Measurements from ENCODE around the gene RETSAT.
"Not testable (repeated sequence)": the region's sequence is repeated elsewhere in the genome, so short reads cannot be mapped to it uniquely, and the experiment has no call there.

The RETSAT gene

DNA sequence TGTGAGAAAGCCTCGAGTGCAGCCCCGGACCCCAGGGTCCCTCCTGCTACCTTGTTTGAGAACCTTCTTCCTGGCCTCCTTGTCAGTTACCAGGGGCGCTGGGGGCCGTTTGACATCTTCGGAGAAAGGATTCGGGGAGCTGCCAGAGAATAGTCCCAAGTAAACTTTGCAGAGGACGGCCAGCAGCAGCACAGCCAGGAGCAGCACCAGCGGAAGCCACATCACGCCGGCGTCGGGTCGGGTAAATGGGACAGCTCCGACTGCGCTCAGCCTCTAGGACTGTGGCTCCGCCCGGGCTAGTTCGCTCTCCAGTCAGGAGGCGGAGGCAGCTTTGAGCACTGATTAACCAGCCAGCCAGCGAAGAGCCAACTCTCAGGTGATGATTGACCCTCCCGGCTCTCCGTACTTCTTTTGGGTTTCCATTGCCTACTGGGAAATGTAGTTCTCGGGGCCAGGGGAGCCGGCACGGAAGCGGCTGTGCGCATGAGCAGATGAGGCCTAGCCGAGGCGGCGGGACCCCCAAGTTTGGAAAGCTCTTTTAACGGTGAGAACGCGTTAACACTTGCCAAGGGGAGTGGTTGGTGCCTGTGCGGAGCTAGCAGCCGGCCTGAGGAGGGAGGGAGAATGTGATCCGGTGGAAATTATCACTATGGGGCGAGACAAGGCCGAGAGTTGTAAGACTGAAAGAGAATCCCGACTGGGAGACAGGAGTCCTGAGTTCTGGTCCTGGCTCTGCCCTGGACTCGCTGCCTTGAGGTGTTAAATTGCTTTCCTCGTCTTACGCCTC lies at the start of gene RETSAT, which contains the start of gene ELMOD3:
Gene RETSAT (minus strand): TSS at position 243 of the 787 bp plus-strand sequence. CDS start 21 bp downstream, at position 222.
Gene ELMOD3 (plus strand): TSS at position 484 of the 787 bp plus-strand sequence. CDS start 2,430 bp downstream, outside the sequence.
- FAIRE-seq = peak; percentile 97

DNA sequence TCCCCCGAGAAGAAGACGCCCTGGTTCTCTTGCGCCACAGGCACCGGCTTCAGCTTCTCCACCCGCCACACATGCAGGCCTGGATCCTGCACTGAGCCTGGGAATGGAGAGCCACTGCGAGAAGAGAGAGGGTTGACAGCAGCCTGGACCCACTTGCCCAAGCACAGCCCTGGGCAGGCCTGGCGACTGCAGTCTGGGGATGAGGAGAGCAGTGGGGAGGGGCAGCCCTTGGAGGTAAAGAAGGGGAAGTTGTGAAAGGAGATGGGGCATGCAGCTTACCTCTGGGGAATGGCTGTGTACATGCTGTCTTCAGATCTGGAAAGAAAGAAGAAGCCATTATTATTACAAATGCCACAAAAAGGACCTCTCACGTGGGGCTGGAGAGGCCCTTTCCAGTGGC lies 47.5 kb upstream of the RETSAT start:
- FAIRE-seq = no peak

DNA sequence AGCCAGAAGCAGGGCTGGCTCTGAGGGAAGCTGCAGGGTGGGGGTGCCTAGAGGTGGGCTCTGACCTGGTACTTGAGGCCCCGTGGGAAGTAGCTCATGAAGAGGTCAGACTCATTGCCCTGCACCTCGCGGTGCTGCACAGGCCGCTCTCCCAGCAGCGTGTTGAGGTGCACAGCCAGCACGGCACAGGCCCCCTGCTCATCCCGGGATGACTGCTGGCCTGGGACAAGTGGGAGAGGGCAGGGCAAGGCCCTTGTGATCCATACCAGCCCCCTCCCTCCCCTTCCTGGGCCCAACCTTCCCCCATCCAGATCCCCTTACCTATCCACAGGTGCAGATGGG lies 47.1 kb upstream of the RETSAT start:
- no peak for FAIRE-seq

DNA sequence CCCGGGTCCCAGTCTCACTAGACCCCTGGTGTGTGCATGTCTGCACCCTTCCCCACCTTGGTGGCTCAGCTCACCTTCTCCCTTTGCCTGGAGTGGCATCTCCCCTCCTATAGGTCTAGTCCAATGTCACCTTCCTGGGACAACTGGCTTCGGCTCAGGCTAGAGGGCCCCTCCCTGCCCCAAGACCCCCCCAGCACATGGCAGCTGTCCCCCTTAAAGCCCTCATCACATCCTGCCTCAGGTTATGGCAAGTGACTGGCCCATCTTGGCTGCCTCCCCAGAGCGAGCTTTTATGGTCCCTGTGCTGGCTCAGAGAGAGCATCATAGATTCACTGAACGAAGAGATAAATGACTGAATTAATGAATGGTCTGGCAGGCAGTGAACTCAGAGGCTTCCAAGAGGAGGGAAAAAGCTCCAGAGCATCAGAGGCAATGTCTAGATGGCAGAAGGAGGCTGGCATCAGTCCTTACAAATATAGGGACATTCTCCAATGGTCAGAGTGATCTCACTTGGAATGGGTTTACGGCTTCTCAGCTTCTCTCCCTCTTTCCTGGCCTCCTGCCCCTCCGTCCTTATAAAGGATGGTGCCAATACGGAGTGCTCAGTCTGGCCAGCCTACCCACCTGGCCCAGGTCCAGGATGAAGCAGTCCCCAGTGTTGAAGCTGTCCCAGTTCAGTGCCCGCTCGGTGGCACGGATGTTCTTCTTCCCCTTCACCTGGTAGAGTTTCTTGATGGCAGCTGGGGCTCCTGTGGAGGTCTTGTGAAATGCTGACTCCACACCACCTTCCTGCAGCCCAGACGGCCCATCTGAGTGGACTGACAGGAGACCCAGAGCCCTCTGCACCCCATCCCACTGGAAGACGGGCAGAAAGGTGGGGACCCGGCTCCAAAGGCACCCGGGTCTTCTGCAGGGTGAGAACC lies 46.5 kb upstream of the RETSAT start:
- FAIRE-seq = no peak

DNA sequence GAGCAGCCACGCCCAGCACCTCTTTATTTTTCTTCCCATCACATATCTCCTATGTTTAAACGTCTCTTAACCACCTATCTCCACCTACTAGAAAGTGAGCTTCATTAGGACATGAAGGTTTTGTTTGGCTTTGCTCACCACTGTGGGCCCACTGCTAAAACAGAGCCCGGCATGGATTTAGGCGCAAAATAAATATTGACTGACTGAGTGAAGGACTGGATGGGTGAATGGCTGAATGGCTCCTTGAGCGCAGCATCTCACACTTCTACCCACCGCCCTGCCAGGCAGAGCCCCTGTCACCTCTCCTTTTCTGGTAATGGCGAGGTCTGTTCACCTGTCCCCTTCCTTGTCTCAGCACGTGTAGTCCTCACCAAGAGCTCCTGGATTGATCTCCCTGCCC lies 45.7 kb upstream of the RETSAT start:
- FAIRE-seq = no peak

DNA sequence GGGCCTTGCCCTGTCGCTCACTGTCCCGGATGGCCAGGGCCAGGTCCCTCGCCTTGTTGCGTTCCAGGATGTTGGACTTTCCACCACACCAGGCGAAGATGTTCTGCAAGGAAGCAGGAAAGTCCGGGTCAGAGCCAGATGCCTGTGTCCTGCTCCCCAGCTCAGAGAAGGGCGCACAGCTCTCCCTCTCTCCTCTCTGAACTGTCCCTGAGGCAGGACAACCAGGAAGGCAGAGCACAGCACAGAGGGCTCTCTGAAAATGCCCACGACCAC lies 44.8 kb upstream of the RETSAT start:
- no peak for FAIRE-seq

DNA sequence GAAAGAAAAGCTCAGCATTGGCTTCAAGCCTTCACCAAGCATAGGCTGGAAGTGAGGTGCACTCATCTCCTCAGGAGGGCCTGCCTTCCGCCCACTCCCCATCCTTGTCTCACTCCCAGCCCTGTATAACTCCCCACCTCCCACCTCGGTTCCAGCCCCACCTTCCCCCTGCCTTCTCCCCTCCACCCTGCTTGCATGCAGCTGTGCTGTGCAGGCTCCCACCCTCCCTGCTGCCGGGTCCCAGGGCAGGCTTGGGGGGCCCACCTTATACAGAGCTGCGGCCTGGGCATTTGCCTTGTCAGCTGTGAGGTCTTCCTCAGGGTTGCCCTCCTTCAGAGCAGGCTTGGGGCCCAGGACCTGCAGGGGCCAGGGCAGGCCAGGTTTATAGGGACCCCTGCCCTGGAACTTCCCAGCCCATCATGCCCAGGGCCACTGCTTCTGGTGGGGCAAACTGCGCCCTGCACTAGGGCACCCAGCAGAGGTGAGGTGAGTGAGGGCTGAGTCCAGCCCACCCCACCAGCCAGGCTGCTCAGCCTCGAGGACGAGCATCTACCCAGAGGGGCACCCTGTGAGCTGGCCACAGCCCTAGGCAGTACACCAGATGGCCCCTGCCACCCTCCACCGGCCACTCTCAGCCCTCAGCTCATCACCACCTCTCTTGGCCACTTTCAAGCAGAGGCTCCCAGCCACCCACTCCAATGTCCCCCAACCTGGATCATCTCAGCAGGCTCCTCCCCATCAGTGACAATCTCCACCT lies 44.3 kb upstream of the RETSAT start:
- FAIRE-seq = no peak

DNA sequence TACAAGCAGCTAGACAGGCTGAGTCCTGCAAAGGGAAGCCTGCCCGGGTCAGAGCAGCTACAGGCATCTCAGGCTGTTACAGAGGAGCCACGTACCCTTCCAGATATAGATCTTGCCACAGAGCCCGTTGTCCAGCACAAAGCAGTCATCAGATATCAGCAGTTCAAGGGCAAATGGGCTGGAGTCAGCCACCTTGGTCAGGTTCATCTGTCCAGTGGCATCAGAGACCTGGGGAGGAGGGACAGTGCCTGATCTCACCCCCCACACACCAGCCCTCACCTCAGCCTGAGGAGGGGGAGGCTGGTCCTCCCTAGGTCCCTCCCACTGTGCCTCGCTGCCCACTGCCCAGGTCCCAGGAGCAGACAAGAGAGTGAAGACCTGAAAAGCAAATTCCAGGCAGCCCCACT lies 43.6 kb upstream of the RETSAT start:
- no peak for FAIRE-seq

DNA sequence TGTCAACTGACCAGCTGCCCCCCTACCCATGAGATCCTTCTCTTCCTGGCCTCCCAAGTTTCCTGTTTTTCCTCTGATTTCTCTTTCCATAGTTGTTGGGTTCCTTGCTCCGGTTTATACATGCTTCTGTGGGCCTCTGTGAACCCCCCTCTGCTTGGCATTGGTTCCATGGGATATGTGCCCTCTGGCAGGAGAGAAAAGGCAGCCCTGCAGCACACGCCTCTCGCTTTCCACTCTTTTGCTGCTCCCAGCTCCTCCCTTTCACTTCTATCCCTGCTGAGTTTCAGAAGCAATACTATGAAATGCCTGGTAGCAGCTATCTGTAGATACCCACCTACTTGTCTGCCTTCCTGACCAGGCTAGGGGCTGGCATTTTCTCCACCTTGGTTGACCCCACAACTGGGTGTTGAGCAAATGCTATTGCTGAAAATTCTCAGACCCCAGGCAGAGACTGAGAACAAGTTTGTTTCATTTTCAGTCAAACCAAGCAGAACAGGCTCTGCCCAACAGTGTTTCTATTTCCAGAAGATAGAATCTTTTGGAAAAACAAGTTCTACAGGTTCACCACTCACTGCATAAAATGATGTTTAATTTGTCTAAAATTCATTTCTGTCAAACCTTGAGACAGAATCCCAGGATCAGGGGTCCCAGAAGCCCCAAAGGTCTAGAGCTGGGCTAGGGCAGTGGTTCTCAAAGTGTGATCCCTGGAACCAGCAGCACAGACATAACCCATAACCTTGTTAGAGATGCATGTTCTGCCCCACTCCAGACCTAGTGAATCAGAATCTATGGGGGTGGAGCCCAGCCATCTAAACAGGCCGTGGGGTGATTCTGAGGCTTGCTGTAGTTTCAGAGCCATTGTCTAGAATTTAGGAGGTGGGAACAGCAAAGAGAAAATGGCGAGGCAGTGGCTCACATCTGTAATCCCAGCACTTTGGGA lies 42.5 kb upstream of the RETSAT start:
- no peak for FAIRE-seq

DNA sequence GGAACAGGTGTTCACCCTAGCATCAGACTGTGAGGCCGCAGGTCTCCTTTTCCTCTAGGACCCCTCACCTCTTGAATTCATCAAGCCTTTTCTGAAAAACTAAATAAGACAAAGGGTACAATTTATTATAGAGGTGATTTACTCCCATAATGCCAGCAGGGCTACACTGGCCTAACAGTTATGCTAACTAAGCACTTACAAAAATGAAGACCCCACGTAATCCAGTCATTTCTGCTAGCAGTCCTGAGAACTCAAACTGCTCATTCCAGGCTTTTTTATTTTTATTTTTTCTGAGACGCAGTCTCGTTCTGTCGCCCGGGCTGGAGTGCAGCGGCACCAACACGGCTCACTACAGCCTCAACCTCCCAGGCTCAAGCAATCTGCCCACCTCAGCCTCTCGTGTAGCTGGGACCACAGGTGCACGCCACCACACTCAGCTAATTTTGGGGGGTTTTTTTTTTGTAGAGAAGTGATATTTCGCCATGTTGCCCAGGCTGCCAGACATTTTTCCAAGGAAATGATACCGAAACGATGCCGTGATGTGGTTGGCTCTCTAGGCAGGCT lies 41.7 kb upstream of the RETSAT start:
- no peak for FAIRE-seq

DNA sequence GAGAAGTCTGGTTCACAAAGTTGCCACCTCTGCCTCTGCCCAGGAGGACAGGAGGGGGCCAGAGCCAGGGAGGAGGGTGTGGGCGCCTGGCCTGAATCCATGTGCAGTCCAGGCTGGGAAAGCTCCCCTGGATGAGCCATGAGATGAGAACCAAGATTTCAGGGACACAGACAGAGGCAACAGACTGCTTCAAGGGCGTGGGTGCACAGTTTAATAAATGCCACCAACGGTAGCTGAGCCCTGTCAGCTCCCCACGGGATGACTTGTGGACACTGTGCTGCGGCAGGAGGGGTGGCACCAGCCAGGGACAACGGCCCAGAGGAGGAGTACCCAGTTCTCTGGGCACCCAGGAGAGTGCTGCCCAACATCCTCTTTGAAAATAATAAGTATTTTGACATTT lies 40.6 kb upstream of the RETSAT start:
- no peak for FAIRE-seq

DNA sequence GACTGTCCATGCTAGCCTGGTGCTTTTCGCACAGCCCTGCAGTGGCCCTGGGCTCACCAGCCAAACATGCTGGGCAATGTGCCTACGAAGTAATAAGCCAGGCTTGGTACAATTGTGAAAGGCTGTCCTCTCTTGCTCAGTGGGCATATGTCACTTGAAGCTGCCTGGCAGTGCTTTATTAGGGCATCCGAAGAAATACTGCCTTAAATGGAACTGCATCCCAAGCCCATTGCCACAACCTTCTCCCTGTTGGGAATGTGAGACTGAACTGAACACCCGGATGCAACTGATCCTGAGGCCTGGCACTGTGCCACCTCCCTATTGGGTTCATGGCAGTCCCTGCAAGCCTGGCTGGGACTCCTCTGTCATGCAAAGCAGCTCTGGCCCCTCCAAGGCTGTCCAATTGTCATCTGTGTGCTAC lies 39.9 kb upstream of the RETSAT start:
- FAIRE-seq = no peak

DNA sequence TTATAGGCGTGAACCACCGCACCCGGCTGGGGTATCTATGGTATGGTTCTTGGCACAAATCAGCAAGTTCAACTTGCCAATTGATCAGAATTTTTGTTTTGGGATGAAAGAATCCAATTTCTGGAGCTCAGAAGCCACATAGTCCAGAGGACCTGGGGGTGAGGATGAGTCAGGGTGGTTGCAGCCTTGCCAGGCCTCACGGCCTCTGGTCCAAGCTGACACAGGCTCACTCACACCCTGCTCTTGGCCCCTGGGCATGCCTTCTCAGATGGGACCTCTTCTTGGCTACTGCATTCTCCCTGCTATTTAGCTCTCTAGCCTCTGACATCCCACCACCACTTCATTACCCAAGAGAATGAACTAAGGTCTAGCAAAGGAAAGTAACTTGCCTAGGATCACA lies 39.5 kb upstream of the RETSAT start:
- no peak for FAIRE-seq

DNA sequence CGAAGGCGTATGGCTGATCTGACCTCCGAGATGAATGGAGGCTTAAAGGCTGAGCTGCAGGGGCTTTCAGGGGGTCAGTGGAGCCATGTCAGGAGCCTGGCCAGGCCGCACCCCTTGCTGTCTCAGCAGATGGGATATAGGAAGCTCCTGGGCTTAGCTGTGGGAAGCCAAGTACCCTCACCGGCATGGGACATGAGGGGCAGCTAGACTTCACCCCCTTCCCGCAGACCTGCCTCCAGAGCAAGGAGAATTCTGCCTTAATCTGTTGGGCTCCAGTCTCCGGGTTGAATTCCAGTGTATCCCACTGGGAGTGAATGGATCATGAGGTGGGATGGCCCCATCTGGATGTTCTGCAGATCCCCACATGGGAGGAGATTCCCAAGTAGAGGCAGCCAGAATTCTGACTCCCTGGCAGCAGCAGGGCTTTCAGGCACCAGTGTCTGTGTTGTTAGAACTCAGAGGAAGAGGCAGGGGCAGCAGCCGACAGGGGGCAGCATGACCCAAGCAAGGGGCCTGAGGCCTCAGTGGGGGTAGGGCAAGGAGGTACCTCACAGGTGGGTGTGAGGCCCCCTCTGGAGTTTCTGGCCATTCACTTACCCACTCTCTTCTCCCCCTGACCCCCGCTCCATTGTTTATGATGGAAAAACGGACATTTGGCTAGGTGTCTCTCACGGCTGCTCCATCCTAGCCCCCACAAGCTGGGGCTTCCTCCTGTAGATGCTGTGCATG lies 36.8 kb upstream of the RETSAT start:
- no peak for FAIRE-seq

DNA sequence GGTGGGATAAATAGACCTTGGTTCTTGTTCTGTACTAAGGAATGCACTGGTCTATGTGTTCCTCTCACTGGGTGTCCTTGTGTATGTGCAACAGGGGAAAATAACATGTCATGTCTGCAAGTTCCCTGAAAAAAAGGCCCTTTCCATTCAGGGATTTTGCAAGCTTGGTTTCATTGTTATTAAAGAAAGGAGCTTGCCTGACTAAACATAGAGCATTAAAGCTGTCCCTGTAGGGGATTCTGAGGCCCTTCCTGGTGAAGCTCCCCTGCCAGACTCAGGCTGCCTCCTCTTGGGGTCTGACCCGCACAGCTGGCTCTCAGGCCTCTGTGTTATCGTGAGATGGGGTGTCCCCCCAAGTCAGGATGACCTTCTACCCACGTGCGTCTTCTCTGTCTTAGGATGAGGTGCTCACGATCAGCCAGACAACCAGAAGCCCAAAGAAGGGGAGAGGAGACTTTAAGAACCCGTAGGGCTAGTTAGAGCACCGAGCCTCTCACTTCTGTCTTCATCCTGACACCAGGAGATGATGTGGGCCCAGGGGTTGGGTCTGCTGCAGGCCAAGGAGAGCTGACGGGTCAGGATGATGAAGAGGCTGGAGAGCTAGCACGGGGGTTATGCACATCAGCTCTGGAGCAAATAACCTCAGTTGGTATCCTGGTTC lies 34.7 kb upstream of the RETSAT start:
- no peak for FAIRE-seq

DNA sequence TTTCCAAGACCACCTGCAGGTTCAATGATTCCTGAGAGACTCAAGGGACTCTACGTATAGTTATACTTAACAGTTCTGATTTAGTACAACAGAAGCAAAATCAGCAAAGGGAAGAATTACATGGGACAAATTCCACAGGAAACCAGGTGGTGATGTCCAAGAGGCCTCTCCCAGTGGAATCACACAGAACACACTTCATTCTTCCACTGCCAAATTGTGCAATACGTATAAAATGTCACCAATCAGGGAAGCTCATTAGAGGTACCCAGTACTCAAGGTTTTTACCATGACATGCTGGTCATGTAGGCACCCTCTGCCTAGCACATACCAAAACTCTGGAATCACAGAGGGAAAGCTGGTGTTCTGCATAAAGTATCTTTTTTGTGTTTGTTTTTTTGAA lies 33.4 kb upstream of the RETSAT start:
- no peak for FAIRE-seq

DNA sequence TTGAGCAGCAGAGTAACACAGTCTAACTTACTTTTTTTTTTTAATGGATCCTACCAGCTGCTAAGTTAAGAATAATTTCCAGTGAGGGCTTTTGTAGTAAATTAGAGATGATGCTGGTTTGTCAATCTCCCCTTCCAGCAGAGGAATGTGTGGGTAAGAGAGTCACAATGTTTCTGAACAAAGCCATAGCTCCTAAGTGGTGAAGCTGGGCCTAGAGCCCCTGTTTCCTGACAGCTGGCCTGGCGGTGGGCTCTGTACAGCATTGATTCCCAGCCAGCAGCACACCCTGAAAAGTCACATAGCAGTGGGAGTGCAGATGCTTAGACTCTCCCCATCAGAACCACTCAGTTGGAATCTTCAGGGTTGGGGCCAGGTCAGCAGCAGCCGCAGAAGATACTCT lies 31.4 kb upstream of the RETSAT start:
- no peak for FAIRE-seq

DNA sequence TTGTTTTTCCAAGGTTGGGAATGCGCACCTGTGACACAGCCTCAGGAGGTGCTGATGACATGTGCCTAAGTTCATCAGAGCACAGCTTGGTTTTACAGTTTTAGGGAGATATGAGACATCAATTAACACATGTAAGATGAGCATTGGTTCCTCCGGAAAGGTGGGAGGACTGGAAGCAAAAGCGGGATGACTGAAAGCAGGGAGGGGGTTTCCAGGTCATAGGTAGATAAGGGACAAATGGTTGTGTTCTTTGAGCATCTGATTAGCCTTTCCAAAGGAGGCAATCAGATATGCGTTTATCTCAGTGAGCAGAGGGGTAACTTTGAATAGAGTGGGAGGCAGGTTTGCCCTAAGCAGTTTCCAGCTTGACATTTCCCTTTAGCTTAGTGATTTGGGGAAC lies 29.5 kb upstream of the RETSAT start:
- no peak for FAIRE-seq

DNA sequence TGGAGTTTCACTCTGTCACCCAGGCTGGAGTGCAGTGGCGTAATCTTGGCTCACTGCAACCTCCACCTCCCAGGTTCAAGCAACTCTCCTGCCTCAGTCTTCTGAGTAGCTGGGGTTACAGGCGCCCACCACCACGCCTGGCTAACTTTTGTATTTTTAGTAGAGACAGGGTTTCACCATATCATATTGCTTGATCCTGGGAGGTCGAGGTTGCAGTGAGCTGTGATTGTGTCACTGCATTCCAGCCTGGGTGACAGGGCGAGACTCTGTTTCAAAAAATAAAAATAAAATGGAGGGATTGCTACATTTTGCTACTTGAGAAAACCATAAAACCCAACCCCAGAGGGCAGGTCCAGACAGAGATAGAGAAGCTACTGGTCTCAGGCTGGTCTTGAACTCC lies 28.8 kb upstream of the RETSAT start:
- FAIRE-seq = not testable (repeated sequence)

DNA sequence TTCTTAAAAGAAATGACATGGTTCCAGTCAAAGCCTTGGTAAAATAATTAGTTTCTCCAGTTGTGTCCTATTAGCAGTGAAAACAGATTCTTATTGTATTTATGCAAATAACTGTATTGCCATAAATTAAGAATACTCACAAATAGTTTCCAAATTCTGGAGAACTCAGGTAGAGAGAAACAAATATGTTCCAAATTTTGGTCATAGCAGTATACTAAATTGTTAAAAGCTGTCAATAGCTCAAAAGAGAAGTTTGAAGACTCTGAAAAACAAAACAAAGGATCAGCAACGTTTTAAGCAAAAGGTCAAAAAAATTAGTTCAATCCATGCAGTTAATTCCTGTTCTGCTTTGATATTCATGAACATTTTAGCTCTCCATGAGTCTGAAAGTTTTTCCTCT lies 25.7 kb upstream of the RETSAT start:
- FAIRE-seq = no peak

DNA sequence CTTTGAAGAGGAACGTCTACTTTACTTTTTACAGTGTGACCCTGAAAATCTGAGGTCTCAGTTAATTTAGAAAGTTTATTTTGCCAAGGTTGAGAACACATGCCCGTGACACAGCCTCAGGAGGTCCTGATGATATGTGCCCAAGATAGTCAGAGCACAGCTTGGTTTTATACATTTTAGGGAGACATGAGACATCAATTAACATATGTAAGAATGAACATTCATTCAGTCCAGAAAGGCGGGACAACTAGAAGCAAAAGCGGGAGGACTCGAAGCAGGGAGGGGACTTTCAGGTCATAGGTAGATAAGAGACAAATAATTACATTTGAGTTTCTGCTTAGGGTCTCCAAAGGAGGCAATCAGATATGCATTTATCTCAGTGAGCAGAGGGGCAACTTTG lies 23.9 kb upstream of the RETSAT start:
- FAIRE-seq = no peak

Data from G401.6 (cell line).